ENCODE results near the gene ZNF70. TPM values are rescaled to one million over a fixed set of nuclear protein-coding genes. Genes with fewer than 3 reads are reported as not detected.

ZNF70 gene
- total and polyA plus RNA-seq, 3 experiments from 2014 or later = 0.35 to 3.7 (median 3.4) TPM

GRCh38 chr22:23697031-23697970 lies 53.6 kb downstream of the ZNF70 start:
- Histone ChIP-seq H3K4me3 (ENCODE audit: low read length) (peak overlapping the region; percentile 76), H3K27ac (ENCODE audit: low read depth, low read length) (peak overlapping the region; percentile 74), H3K27me3 (ENCODE audit: insufficient read depth, low read length, poor library complexity, severe bottlenecking) (no peaks in the 10 kb centered on the region), H3K4me1 (ENCODE audit: insufficient read depth, low read length) (peaks cover 42% of the 10 kb centered on the region), H3K9me3 (ENCODE audit: low read length) (no peaks in the 10 kb centered on the region), H3K36me3 (ENCODE audit: insufficient read depth, low read length) (peaks cover 41% of the 10 kb centered on the region)
- peak overlapping the region; percentile 96 to 100 (median 100) for H3K27ac Mint-ChIP-seq
- ChIA-PET CTCF (interaction anchor here (1.1 kb wide), 1 partner anchor 34 kb away, joined by 3 read pairs; no protein-coding TSS in a partner anchor), POLR2A (interaction anchor here (2.3 kb wide), 1 partner anchor 20 kb away, joined by 13 read pairs; no protein-coding TSS in a partner anchor)
- H3K36me3 Mint-ChIP-seq = peaks cover 13 to 72% (median 22%) of the 10 kb centered on the region in 3 donors
- no peaks in the 10 kb centered on the region for H3K9me3 Mint-ChIP-seq
- H3K4me3 Mint-ChIP-seq = peak overlapping the region; percentile 86 to 99 (median 96)
- H3K27me3 Mint-ChIP-seq = no peaks in the 10 kb centered on the region
- DNase-seq = no peak
- H3K4me1 Mint-ChIP-seq = peaks cover 54 to 78% (median 68%) of the 10 kb centered on the region in 3 donors

DNA sequence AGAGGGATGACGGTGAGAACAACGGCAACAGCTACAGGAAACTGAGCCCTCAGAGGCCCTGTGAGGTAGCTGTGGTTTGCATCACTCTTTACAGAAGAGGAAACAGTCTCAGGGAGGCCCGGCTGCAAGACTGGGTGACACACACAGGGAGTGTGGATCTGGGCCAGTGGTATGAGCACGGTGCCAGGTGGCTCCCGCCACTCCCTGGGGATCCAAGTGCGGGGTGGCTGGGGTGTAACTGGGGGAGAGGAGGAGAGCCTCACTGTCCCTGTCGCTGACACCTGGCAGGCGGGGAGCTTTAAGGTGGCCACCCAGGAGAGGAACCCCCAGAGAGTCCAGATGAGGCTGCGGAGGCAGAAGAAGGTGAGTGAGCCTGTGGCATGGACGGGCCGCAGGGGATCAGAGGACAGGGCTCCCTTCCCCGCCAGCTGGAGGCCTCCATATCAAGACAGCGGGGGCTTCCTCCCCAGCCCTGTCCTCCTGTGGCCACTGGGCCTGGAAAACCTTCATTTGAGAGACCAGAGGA lies 54.5 kb downstream of the ZNF70 start:
- H3K27me3 Mint-ChIP-seq = no peaks in the 10 kb centered on the region
- no peaks in the 10 kb centered on the region for H3K27me3 ChIP-seq (ENCODE audit: insufficient read depth, low read length, poor library complexity, severe bottlenecking)
- peaks cover 42% of the 10 kb centered on the region for H3K4me1 ChIP-seq (ENCODE audit: insufficient read depth, low read length)
- H3K27ac Mint-ChIP-seq = peak overlapping the region; percentile 96 to 100 (median 100)
- ChIA-PET POLR2A (interaction anchor here (1.2 to 2.3 kb wide), 2 partner anchors 21 to 198 kb away, joined by 6 to 13 read pairs; partner anchors contain the start of gene MIF), CTCF (interaction anchor here (0.8 to 1.3 kb wide), 5 partner anchors 11 to 73 kb away, joined by 3 read pairs; no protein-coding TSS in a partner anchor)
- H3K36me3 Mint-ChIP-seq = peaks cover 4 to 64% (median 13%) of the 10 kb centered on the region in 3 donors
- DNase-seq = peak; percentile 52 to 88 (median 82)
- H3K4me3 ChIP-seq (ENCODE audit: low read length) = peak overlapping the region; percentile 76
- peaks cover 45 to 69% (median 59%) of the 10 kb centered on the region in 3 donors for H3K4me1 Mint-ChIP-seq
- peak overlapping the region; percentile 74 for H3K27ac ChIP-seq (ENCODE audit: low read depth, low read length)
- no peaks in the 10 kb centered on the region for H3K9me3 ChIP-seq (ENCODE audit: low read length)
- H3K4me3 Mint-ChIP-seq = peak overlapping the region; percentile 86 to 99 (median 96)
- H3K9me3 Mint-ChIP-seq = no peaks in the 10 kb centered on the region
- H3K36me3 ChIP-seq (ENCODE audit: insufficient read depth, low read length) = peaks cover 41% of the 10 kb centered on the region

GRCh38 chr22:23695571-23696325 lies 55.2 kb downstream of the ZNF70 start:
- Histone ChIP-seq H3K36me3 (ENCODE audit: insufficient read depth, low read length) (peaks cover 37% of the 10 kb centered on the region), H3K27ac (ENCODE audit: low read depth, low read length) (peak overlapping the region; percentile 74), H3K27me3 (ENCODE audit: insufficient read depth, low read length, poor library complexity, severe bottlenecking) (no peaks in the 10 kb centered on the region), H3K4me1 (ENCODE audit: insufficient read depth, low read length) (peaks cover 42% of the 10 kb centered on the region), H3K9me3 (ENCODE audit: low read length) (no peaks in the 10 kb centered on the region), H3K4me3 (ENCODE audit: low read length) (peak overlapping the region; percentile 43)
- peaks cover 4 to 65% (median 15%) of the 10 kb centered on the region in 3 donors for H3K36me3 Mint-ChIP-seq
- no peaks in the 10 kb centered on the region for H3K27me3 Mint-ChIP-seq
- ChIA-PET CTCF (interaction anchor here (0.8 to 1.3 kb wide), 5 partner anchors 10 to 73 kb away, joined by 3 read pairs; no protein-coding TSS in a partner anchor), POLR2A (interaction anchor here (1.2 to 2.3 kb wide), 2 partner anchors 21 to 198 kb away, joined by 6 to 13 read pairs; partner anchors contain the start of gene MIF)
- peak overlapping the region; percentile 96 to 100 (median 100) for H3K27ac Mint-ChIP-seq
- H3K9me3 Mint-ChIP-seq = no peaks in the 10 kb centered on the region
- H3K4me3 Mint-ChIP-seq = peak overlapping the region; percentile 86 to 99 (median 96)
- peaks cover 43 to 62% (median 57%) of the 10 kb centered on the region in 3 donors for H3K4me1 Mint-ChIP-seq
- DNase-seq = no peak

DNA sequence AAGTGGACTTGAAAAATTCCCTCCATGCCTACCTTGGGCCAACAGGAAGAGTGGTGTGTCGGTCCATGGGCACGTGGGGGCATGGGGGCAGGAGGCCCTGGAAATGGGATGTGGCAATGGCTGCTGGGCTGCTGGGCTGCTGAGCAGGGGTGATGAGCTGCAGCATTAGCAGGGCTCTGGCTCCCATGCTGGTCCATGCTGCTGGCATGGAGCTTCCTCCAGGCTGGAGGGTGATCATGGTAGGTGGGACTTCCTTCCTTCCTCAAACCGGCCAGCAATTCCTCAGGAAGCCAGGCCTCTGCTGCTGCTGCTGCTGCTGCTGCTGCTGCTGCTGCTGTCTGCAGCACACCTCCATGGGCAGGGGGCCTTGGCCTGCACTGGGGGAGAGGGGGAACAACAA lies 55.8 kb downstream of the ZNF70 start:
- POLR2A ChIA-PET = no interaction called here
- H3K27me3 ChIP-seq (ENCODE audit: insufficient read depth, low read length, poor library complexity, severe bottlenecking) = no peaks in the 10 kb centered on the region
- peaks cover 42% of the 10 kb centered on the region for H3K4me1 ChIP-seq (ENCODE audit: insufficient read depth, low read length)
- peak overlapping the region; percentile 96 to 100 (median 100) for H3K27ac Mint-ChIP-seq
- DNase-seq = no peak
- H3K9me3 Mint-ChIP-seq = no peaks in the 10 kb centered on the region
- H3K36me3 ChIP-seq (ENCODE audit: insufficient read depth, low read length) = peaks cover 31% of the 10 kb centered on the region
- peaks cover 39 to 57% (median 53%) of the 10 kb centered on the region in 3 donors for H3K4me1 Mint-ChIP-seq
- peak overlapping the region; percentile 74 for H3K27ac ChIP-seq (ENCODE audit: low read depth, low read length)
- H3K4me3 Mint-ChIP-seq = peak overlapping the region in 4 of 7 donors; percentile 15 to 97 (median 73)
- no peaks in the 10 kb centered on the region for H3K27me3 Mint-ChIP-seq
- CTCF ChIA-PET = interaction anchor here (0.9 kb wide), 1 partner anchor 25 kb away, joined by 3 read pairs; no protein-coding TSS in a partner anchor
- H3K36me3 Mint-ChIP-seq = peaks cover 4 to 65% (median 14%) of the 10 kb centered on the region in 3 donors
- H3K4me3 ChIP-seq (ENCODE audit: low read length) = no peak overlapping the region
- H3K9me3 ChIP-seq (ENCODE audit: low read length) = no peaks in the 10 kb centered on the region

DNA sequence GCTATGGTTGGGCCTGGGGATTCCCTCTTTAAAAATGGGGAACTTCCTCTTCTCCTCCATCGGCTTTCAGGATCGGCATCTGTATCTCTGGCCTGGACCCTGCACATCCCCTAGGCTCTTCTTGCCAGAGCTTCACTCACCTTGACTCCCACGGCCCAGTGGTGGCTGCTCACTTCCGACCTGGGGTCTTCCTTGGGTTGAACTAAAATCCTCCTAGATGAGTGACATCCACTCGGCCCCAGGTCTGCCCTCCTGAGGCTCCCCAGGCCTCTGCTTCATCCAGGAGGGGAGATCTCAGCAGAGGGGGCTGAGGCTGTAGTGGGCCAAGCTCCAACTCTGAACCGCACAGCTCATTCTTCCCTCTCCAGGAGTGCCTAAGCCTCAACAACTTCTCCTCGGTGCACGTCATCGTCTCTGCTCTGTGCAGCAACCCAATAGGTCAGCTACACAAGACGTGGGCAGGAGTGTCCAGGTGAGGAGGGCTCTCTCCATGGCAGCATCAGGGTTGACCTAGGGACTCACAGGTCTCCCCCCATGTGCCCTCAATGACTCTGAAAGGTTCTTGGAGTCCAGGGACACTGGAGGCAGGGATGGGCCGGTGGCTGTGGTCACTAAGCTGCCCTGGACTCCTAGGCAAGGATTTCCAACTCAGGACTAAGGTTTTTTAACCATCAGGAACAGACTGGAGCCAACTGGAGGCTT lies 56.8 kb downstream of the ZNF70 start:
- Histone ChIP-seq H3K4me3 (ENCODE audit: low read length) (no peak overlapping the region), H3K27me3 (ENCODE audit: insufficient read depth, low read length, poor library complexity, severe bottlenecking) (no peaks in the 10 kb centered on the region), H3K4me1 (ENCODE audit: insufficient read depth, low read length) (peaks cover 42% of the 10 kb centered on the region), H3K27ac (ENCODE audit: low read depth, low read length) (peak overlapping the region; percentile 7), H3K36me3 (ENCODE audit: insufficient read depth, low read length) (peaks cover 23% of the 10 kb centered on the region), H3K9me3 (ENCODE audit: low read length) (no peaks in the 10 kb centered on the region)
- DNase-seq = no peak
- H3K27me3 Mint-ChIP-seq = no peaks in the 10 kb centered on the region
- peaks cover 36 to 55% (median 43%) of the 10 kb centered on the region in 3 donors for H3K4me1 Mint-ChIP-seq
- CTCF ChIA-PET = no interaction called here
- peaks cover 4 to 60% (median 7%) of the 10 kb centered on the region in 3 donors for H3K36me3 Mint-ChIP-seq
- H3K27ac Mint-ChIP-seq = peak overlapping the region; percentile 72 to 100 (median 100)
- POLR2A ChIA-PET = no interaction called here
- no peak overlapping the region for H3K4me3 Mint-ChIP-seq
- no peaks in the 10 kb centered on the region for H3K9me3 Mint-ChIP-seq

DNA sequence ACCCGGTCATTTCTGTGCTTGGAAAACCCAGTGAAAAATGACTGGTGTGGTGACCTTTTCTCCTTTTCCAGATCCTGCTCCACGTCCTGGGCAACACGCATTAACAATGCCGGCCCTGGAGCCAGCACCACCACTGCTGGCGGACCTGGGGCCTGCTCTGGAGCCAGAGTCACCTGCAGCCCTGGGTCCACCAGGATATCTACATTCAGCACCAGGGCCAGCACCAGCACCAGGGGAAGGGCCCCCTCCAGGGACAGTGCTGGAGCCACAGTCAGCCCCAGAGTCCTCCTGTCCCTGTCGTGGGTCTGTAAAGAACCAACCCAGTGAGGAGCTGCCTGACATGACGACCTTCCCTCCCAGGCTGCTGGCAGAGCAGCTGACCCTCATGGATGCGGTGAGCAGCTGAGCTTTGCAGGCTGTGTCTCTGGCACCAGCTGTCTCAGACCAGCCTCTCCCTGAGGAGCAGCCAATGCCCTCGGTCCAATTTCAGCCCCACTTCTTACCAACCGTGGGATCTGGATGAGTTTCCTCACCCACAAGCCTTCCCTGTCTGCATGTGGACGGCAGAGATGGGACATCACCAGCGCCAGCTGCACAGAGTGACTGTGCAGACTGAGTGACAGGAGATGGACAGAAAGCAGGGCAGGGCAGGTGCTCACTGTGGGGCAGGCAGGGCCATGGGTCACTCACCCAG lies 58.2 kb downstream of the ZNF70 start:
- Histone ChIP-seq H3K27me3 (ENCODE audit: insufficient read depth, low read length, poor library complexity, severe bottlenecking) (no peaks in the 10 kb centered on the region), H3K4me3 (ENCODE audit: low read length) (no peak overlapping the region), H3K36me3 (ENCODE audit: insufficient read depth, low read length) (peaks cover 15% of the 10 kb centered on the region), H3K9me3 (ENCODE audit: low read length) (no peaks in the 10 kb centered on the region), H3K27ac (ENCODE audit: low read depth, low read length) (no peak overlapping the region), H3K4me1 (ENCODE audit: insufficient read depth, low read length) (peaks cover 31% of the 10 kb centered on the region)
- ChIA-PET CTCF (no interaction called here), POLR2A (no interaction called here)
- Mint-ChIP-seq H3K4me1 (peaks cover 32 to 43% (median 33%) of the 10 kb centered on the region in 3 donors), H3K4me3 (peak overlapping the region in 1 of 7 donors; percentile 74), H3K27ac (peak overlapping the region in 7 of 8 donors; percentile 11 to 84 (median 63)), H3K36me3 (peaks cover 4 to 51% (median 6%) of the 10 kb centered on the region in 3 donors), H3K9me3 (no peaks in the 10 kb centered on the region), H3K27me3 (no peaks in the 10 kb centered on the region)
- no peak for DNase-seq

Measured in CD8-positive, alpha-beta memory T cell (primary cell).